ENCODE results near the gene TLNRD1. TPM values are rescaled to one million over a fixed set of nuclear protein-coding genes. Genes with fewer than 3 reads are reported as not detected.

TLNRD1 gene
- total and polyA plus RNA-seq, 12 donors = 4.3 to 19.4 (median 6.3) TPM

GRCh38 chr15:81001152-81002008, 657 bp downstream of the TLNRD1 start:
- intact Hi-C loops (cut with DNase I) = loop anchor here in 9 of 10 donors (1.0 to 10.0 kb wide), 6 partner anchors 93 to 103 kb away; no protein-coding TSS in a partner anchor
- WGBS, 2 donors = 0 to 1% methylated on average over 84 to 110 of the region's 110 CpGs
- DNase-seq (peak; percentile 70 to 75), ATAC-seq (peak; percentile 31 to 60 (median 41))
- Histone ChIP-seq H3K4me3 (peak overlapping the region; percentile 34 to 98 (median 88)), H3K9me3 (peaks cover 0 to 2% (median 0%) of the 10 kb centered on the region in 11 donors), H3K27ac (peak overlapping the region; percentile 93 to 100 (median 99)), H3K36me3 (peaks cover 0 to 35% (median 0%) of the 10 kb centered on the region in 9 donors), H3K4me1 (peaks cover 3 to 63% (median 47%) of the 10 kb centered on the region in 9 donors), H3K27me3 (no peaks in the 10 kb centered on the region)
- peak in 1 of 9 donors; percentile 10 for TF ChIP-seq CTCF (IDR thresholded peaks at IDR 0.05)

- H3K27ac ChIP-seq = peak overlapping the region; percentile 93 to 100 (median 99)
- DNase-seq (no peak), ATAC-seq (peak in 2 of 8 donors; percentile 22 to 25)
- no peaks in the 10 kb centered on the region for H3K9me3 ChIP-seq
- H3K4me1 ChIP-seq = peaks cover 3 to 69% (median 50%) of the 10 kb centered on the region in 9 donors
- H3K27me3 ChIP-seq = no peaks in the 10 kb centered on the region
- WGBS, 2 donors = 1 to 5% methylated on average over 39 to 42 of the region's 42 CpGs
- peaks cover 0 to 35% (median 0%) of the 10 kb centered on the region in 9 donors for H3K36me3 ChIP-seq
- TF ChIP-seq CTCF (IDR thresholded peaks at IDR 0.05) = no peak
- intact Hi-C loops (cut with DNase I) = loop anchor here in 7 of 10 donors (2.0 to 10.0 kb wide), 4 partner anchors 93 to 103 kb away; no protein-coding TSS in a partner anchor
- H3K4me3 ChIP-seq = peak overlapping the region; percentile 29 to 98 (median 88)
Measured at GRCh38 chr15:81002009-81002330, 1.2 kb downstream of the TLNRD1 start.

GRCh38 chr15:81002331-81003096, 1.8 kb downstream of the TLNRD1 start:
- peaks cover 3 to 74% (median 55%) of the 10 kb centered on the region in 9 donors for H3K4me1 ChIP-seq
- H3K27me3 ChIP-seq = no peaks in the 10 kb centered on the region
- peak overlapping the region; percentile 93 to 100 (median 99) for H3K27ac ChIP-seq
- peak in 3 of 8 donors; percentile 6 to 27 (median 9) for ATAC-seq
- peaks cover 0 to 35% (median 0%) of the 10 kb centered on the region in 9 donors for H3K36me3 ChIP-seq
- intact Hi-C loops (cut with DNase I) = loop anchor here in 7 of 10 donors (2.0 to 10.0 kb wide), 4 partner anchors 92 to 102 kb away; no protein-coding TSS in a partner anchor
- WGBS, 2 donors = 45 to 47% methylated on average over 89 of the region's 89 CpGs
- DNase-seq = peak; percentile 14 to 45
- peak in 2 of 9 donors; percentile 30 to 38 for TF ChIP-seq CTCF (IDR thresholded peaks at IDR 0.05)
- H3K4me3 ChIP-seq = peak overlapping the region; percentile 29 to 98 (median 88)
- H3K9me3 ChIP-seq = no peaks in the 10 kb centered on the region

- Histone ChIP-seq H3K4me1 (peaks cover 3 to 79% (median 57%) of the 10 kb centered on the region in 9 donors), H3K27ac (peak overlapping the region; percentile 93 to 100 (median 99)), H3K27me3 (no peaks in the 10 kb centered on the region), H3K9me3 (no peaks in the 10 kb centered on the region), H3K36me3 (peaks cover 0 to 35% (median 0%) of the 10 kb centered on the region in 9 donors), H3K4me3 (peak overlapping the region in 9 of 10 donors; percentile 76 to 98 (median 88))
- TF ChIP-seq CTCF (IDR thresholded peaks at IDR 0.05) = no peak
- ATAC-seq (peak in 2 of 8 donors; percentile 1 to 13), DNase-seq (peak in 1 of 2 donors; percentile 31)
- intact Hi-C loops (cut with DNase I) = loop anchor here in 7 of 10 donors (2.0 to 10.0 kb wide), 4 partner anchors 92 to 102 kb away; no protein-coding TSS in a partner anchor
- WGBS, 2 donors = 63 to 70% methylated on average over 19 of the region's 19 CpGs
Measured at GRCh38 chr15:81003097-81003350, 2.3 kb downstream of the TLNRD1 start.
